Sciatic nerve (tissue), 1 donor: Measurements from ENCODE around the gene BAIAP2L2. TPM values are rescaled to one million over a fixed set of nuclear protein-coding genes. Genes with fewer than 3 reads are reported as not detected.

ENCODE experiments used
- total RNA-seq: library from RNA; stranded (reverse); fragmentation: NEBNext Ultra II Directional; extraction: Animal tissue kit (Norgen Biotek cat#: 25700); gene quantifications from one replicate; pipeline ENCODE4 v1.2.1, GENCODE V29; 2021
- donor health status: DM: no; HTN: no; CAD: no.

The BAIAP2L2 gene
- total RNA-seq, 1 donor from 2014 or later, result 1.6 TPM

Other genes with a start within 250 kb of the BAIAP2L2 start
- 30.4 TPM for gene MICALL1, start 204.4 kb downstream of the BAIAP2L2 start, total RNA-seq
- gene C22orf23, start 157.1 kb downstream of the BAIAP2L2 start, total RNA-seq, result 0.45 TPM
- gene POLR2F, start 157.0 kb downstream of the BAIAP2L2 start, total RNA-seq, result 94.8 TPM
- 179 TPM for gene SOX10, start 126.1 kb downstream of the BAIAP2L2 start, total RNA-seq
- gene PICK1, start 53.3 kb downstream of the BAIAP2L2 start, total RNA-seq, result 28.7 TPM
- gene SLC16A8, start 26.5 kb downstream of the BAIAP2L2 start, total RNA-seq, result 1.7 TPM
- gene PLA2G6, start 71.1 kb upstream of the BAIAP2L2 start, total RNA-seq, result 53.7 TPM
- gene MAFF, start 91.3 kb upstream of the BAIAP2L2 start, total RNA-seq, result 67.6 TPM
- gene TMEM184B, start 162.3 kb upstream of the BAIAP2L2 start, total RNA-seq, result 72.7 TPM
- gene CSNK1E, start 206.7 kb upstream of the BAIAP2L2 start, total RNA-seq, result 184 TPM